Amniotic stem cell (primary cell): ENCODE results near the gene SRGAP3.

Source experiments
- DNase-seq: peaks from one replicate; lab custom pipeline; 2025; lab: John Stamatoyannopoulos, UW

Gene SRGAP3

GRCh38 chr3:8964436-8965370, 284.7 kb downstream of the SRGAP3 start:
- peak; percentile 78 for DNase-seq

GRCh38 chr3:8963137-8963853, 286.2 kb downstream of the SRGAP3 start, which contains the start of gene RAD18:
Gene RAD18 (minus strand): TSS chr3:8963472. CDS start chr3:8963385, 87 bp downstream.
- peak; percentile 86 for DNase-seq

- DNase-seq: peak; percentile 2
These were observed 287.1 kb downstream of the SRGAP3 start for GRCh38 chr3:8962226-8962861.

- no peak for DNase-seq
These were observed 289.8 kb downstream of the SRGAP3 start for GRCh38 chr3:8959668-8960067.

GRCh38 chr3:8954938-8955763, 294.3 kb downstream of the SRGAP3 start:
- peak; percentile 74 for DNase-seq

- no peak for DNase-seq
These were observed 296.1 kb downstream of the SRGAP3 start for GRCh38 chr3:8953313-8953712.

- no peak for DNase-seq
These were observed 297.3 kb downstream of the SRGAP3 start for GRCh38 chr3:8952130-8952529.

- no peak for DNase-seq
These were observed 303.4 kb downstream of the SRGAP3 start for GRCh38 chr3:8945890-8946600.

- no peak for DNase-seq
These were observed 306.5 kb downstream of the SRGAP3 start for GRCh38 chr3:8942746-8943488.

GRCh38 chr3:8942115-8942514, 307.3 kb downstream of the SRGAP3 start:
- no peak for DNase-seq

GRCh38 chr3:8938021-8938420, 311.4 kb downstream of the SRGAP3 start:
- peak; percentile 21 for DNase-seq

GRCh38 chr3:8937064-8938020, 312.1 kb downstream of the SRGAP3 start:
- peak; percentile 67 for DNase-seq

- DNase-seq: no peak
These were observed 316.9 kb downstream of the SRGAP3 start for GRCh38 chr3:8932507-8932906.

- DNase-seq: no peak
These were observed 318.1 kb downstream of the SRGAP3 start for GRCh38 chr3:8931342-8931741.
